Esophagus muscularis mucosa (tissue), 4 donors: Measurements from ENCODE around the gene NDUFV2.

Source experiments
- EP300 ChIP-seq: sonication (generic); formaldehyde crosslinking; IDR thresholded peaks from one replicate; pipeline ENCODE4 v1.6.1; 2017; ENCODE audit warnings: antibody characterized with exemption
- POLR2A ChIP-seq: fragments of 450-650 bp; IDR thresholded peaks from one replicate; pipeline ENCODE4 v1.6.1; 2017; ENCODE audit warnings: antibody characterized with exemption, moderate library complexity, mild to moderate bottlenecking, low read depth
- POLR2AphosphoS5 ChIP-seq, 2 donors: sonication (generic); formaldehyde crosslinking; IDR thresholded peaks; one replicate each; pipeline ENCODE4 v1.6.1; 2017; ENCODE audit warnings: antibody characterized with exemption in 2 of 2
- TF ChIP-seq, protein P1 (sequence below), 3 experiments: fragments of 200-600 bp in 2 of 3; fragments of 450-650 bp in 1 of 3; sonication (generic) in 2 of 3; IDR thresholded peaks; one replicate each; pipeline ENCODE4 v1.5.1; 2017 to 2019; ENCODE audit warnings: antibody characterized with exemption in 3 of 3, mild to moderate bottlenecking in 2 of 3, moderate library complexity in 1 of 3

DNA sequence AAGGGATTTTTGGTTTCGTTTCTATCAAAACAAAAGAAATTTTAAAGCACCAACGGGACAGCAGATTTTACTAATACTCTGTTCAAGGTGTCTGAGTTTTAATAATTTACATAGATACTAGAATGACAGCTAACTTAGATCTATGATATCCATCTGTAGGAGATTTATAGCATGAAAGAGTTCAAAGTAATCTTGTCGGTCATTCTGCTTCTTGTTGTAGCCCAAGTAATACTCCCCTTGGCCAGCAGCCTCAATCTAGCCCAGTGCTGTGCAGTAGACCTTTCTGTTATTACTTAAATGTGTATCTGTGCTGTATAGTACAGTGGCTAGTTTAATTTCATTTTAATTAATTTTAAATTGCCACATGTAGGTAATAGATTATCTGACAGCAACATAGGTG lies 78.8 kb downstream of the NDUFV2 start:
- TF ChIP-seq, protein P1, sequence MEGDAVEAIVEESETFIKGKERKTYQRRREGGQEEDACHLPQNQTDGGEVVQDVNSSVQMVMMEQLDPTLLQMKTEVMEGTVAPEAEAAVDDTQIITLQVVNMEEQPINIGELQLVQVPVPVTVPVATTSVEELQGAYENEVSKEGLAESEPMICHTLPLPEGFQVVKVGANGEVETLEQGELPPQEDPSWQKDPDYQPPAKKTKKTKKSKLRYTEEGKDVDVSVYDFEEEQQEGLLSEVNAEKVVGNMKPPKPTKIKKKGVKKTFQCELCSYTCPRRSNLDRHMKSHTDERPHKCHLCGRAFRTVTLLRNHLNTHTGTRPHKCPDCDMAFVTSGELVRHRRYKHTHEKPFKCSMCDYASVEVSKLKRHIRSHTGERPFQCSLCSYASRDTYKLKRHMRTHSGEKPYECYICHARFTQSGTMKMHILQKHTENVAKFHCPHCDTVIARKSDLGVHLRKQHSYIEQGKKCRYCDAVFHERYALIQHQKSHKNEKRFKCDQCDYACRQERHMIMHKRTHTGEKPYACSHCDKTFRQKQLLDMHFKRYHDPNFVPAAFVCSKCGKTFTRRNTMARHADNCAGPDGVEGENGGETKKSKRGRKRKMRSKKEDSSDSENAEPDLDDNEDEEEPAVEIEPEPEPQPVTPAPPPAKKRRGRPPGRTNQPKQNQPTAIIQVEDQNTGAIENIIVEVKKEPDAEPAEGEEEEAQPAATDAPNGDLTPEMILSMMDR (IDR thresholded peaks at IDR 0.05), result no peak
- TF ChIP-seq POLR2AphosphoS5 (IDR thresholded peaks at IDR 0.05) (no peak), EP300 (no peak), POLR2A (no peak)
